GM12878 (cell line): ENCODE results near the gene SSRP1.

Source experiments
- EP300 ChIP-seq, 2 experiments: fragments of 150-350 bp in 1 of 2; IDR thresholded peaks; 2 replicates each; pipeline ENCODE4 v1.6.1; 2011 to 2012; ENCODE audit warnings: low read depth in 2 of 2, low read length in 2 of 2, borderline replicate concordance in 1 of 2, improper control_type of control experiment in 1 of 2, inconsistent platforms in 1 of 2; ENCODE audit not compliant: control insufficient read depth in 1 of 2
- ESRRA ChIP-seq: IDR thresholded peaks from 2 replicates; pipeline ENCODE4 v1.6.1; 2012; ENCODE audit warnings: mild to moderate bottlenecking, low read length, improper control_type of control experiment
- NFYA ChIP-seq: IDR thresholded peaks from 2 replicates; pipeline ENCODE4 v1.6.1; 2011; ENCODE audit warnings: low read depth, mild to moderate bottlenecking, low read length, improper control_type of control experiment, borderline replicate concordance
- NRF1 ChIP-seq: conservative IDR thresholded peaks from 2 replicates; pipeline ENCODE4 v1.6.1; 2011; ENCODE audit warnings: mild to moderate bottlenecking, low read depth, low read length, improper control_type of control experiment
- POLR2AphosphoS5 ChIP-seq: IDR thresholded peaks from 2 replicates; pipeline ENCODE4 v1.6.1; 2011; ENCODE audit warnings: mild to moderate bottlenecking, low read length, inconsistent platforms
- TCF12 ChIP-seq: IDR thresholded peaks from 2 replicates; pipeline ENCODE4 v1.6.1; 2011; ENCODE audit warnings: low read depth, mild to moderate bottlenecking, low read length

DNA sequence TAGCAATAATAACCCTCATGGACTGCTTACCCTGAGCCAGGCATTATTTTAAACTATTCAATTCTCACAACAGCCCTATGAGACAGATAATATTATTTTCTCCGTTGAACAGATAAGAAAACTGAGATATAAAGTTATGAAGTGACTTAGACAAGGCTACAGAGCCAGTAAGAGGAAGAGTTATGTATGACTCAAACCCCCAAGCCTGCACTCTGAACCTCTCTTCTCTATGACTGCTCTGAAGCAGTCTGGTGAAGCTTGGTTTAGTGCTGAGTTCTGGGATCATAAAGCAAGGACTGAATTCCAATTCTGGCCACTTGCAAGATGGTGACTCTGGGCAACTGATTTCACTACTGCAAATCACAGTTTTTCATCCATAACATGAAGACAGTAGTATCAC is 45.4 kb downstream of the SSRP1 start:
- TF ChIP-seq ESRRA (no peak), EP300 (IDR thresholded peaks at IDR 0.05; ENCODE audit: borderline replicate concordance in 1 of 2, control insufficient read depth in 1 of 2, low read depth in 2 of 2, low read length in 2 of 2) (no peak), TCF12 (no peak), NRF1 (no peak), NFYA (no peak), POLR2AphosphoS5 (no peak)
